IMR-90 (cell line): Measurements from ENCODE around the gene LIN28A. TPM values are rescaled to one million over a fixed set of nuclear protein-coding genes. Genes with fewer than 3 reads are reported as not detected.

ENCODE experiments used
- ATAC-seq: fragments of 200-7000 bp; cut with Tn5 transposase; 2 replicates; pipeline ENCODE4 v1.9.1; 2020; ENCODE audit warnings: low read depth, mild to moderate bottlenecking, moderate library complexity
- BruUV-seq: library from RNA; stranded (reverse); fragments of 400-500 nt; replicated peaks from 2 replicates; lab custom pipeline; 2021; lab: Mats Ljungman, UMichigan
- CTCF ChIA-PET: fragments of 300-600 bp; formaldehyde crosslinking; extraction: SDS; loops from one replicate; lab custom pipeline; 2021; ENCODE audit warnings: antibody characterized with exemption; lab: Yijun Ruan, JAX
- POLR2A ChIA-PET: fragments of 300-600 bp; sonication (Branson Sonifier 250); formaldehyde crosslinking; loops from one replicate; lab custom pipeline; 2022; ENCODE audit warnings: antibody characterized with exemption; ENCODE audit not compliant: unreplicated experiment; lab: Charles Lee
- DNase-seq: peaks from one replicate; pipeline ENCODE4 v3.0.0; 2013
- H2AFZ ChIP-seq: replicated peaks from 2 replicates; pipeline ENCODE3; 2013; ENCODE audit warnings: low read length, mild to moderate bottlenecking; ENCODE audit not compliant: poor library complexity
- H2AK5ac ChIP-seq: 2 replicates; pipeline ENCODE4 v1.6.1; 2013; ENCODE audit warnings: low read depth, low read length, inconsistent platforms
- H2AK9ac ChIP-seq: replicated peaks from 2 replicates; pipeline ENCODE3; 2013; ENCODE audit warnings: mild to moderate bottlenecking, low read depth, low read length, moderate library complexity; ENCODE audit not compliant: poor library complexity
- H2BK120ac ChIP-seq: 2 replicates; pipeline ENCODE4 v1.6.1; 2013; ENCODE audit warnings: low read depth, low read length, inconsistent platforms
- H2BK15ac ChIP-seq: 3 replicates; pipeline ENCODE4 v1.6.1; 2013; ENCODE audit warnings: low read depth, low read length, inconsistent platforms
- H2BK20ac ChIP-seq: 2 replicates; pipeline ENCODE4 v1.6.1; 2013; ENCODE audit warnings: low read depth, mild to moderate bottlenecking, inconsistent platforms, low read length, moderate library complexity
- H2BK5ac ChIP-seq: 2 replicates; pipeline ENCODE4 v1.6.1; 2013; ENCODE audit warnings: mild to moderate bottlenecking, low read depth, low read length, inconsistent platforms; ENCODE audit not compliant: poor library complexity, severe bottlenecking
- H3K14ac ChIP-seq: replicated peaks from 2 replicates; pipeline ENCODE4 v1.6.1; 2013; ENCODE audit warnings: low read depth, low read length, inconsistent platforms
- H3K18ac ChIP-seq: 2 replicates; pipeline ENCODE4 v1.6.1; 2013; ENCODE audit warnings: low read depth, low read length, control low read depth
- H3K23ac ChIP-seq: 2 replicates; pipeline ENCODE4 v1.6.1; 2013; ENCODE audit warnings: low read depth, low read length, inconsistent platforms
- H3K27ac ChIP-seq: 2 replicates; pipeline ENCODE4 v1.5.1; 2013; ENCODE audit warnings: mild to moderate bottlenecking, control low read depth, low read length; ENCODE audit not compliant: insufficient read depth
- H3K27me3 ChIP-seq: 2 replicates; pipeline ENCODE4 v1.6.1; 2013; ENCODE audit warnings: low read length; ENCODE audit not compliant: control insufficient read depth, insufficient read depth
- H3K36me3 ChIP-seq: 2 replicates; pipeline ENCODE4 v1.6.1; 2013; ENCODE audit warnings: low read length, mixed read lengths; ENCODE audit not compliant: control insufficient read depth, insufficient read depth
- H3K4ac ChIP-seq: 2 replicates; pipeline ENCODE4 v1.6.1; 2013; ENCODE audit warnings: low read depth, low read length, inconsistent platforms
- H3K4me1 ChIP-seq: 2 replicates; pipeline ENCODE4 v1.6.1; 2013; ENCODE audit warnings: low read length, mixed read lengths; ENCODE audit not compliant: control insufficient read depth, insufficient read depth
- H3K4me2 ChIP-seq: 2 replicates; pipeline ENCODE4 v1.6.1; 2013; ENCODE audit warnings: low read depth, mild to moderate bottlenecking, control low read depth, low read length, moderate library complexity
- H3K4me3 ChIP-seq: 2 replicates; pipeline ENCODE4 v1.5.1; 2013; ENCODE audit warnings: low read depth, mild to moderate bottlenecking, control low read depth, low read length, moderate library complexity; ENCODE audit not compliant: insufficient read depth
- H3K56ac ChIP-seq: 2 replicates; pipeline ENCODE4 v1.6.1; 2013; ENCODE audit warnings: low read length, inconsistent platforms; ENCODE audit not compliant: insufficient read depth; ENCODE audit errors: extremely low read depth
- H3K79me1 ChIP-seq, 2 experiments: 2 replicates each; pipeline ENCODE4 v1.6.1; 2013; ENCODE audit warnings: low read length in 2 of 2, inconsistent platforms in 1 of 2, low read depth in 1 of 2
- H3K9ac ChIP-seq: 2 replicates; pipeline ENCODE4 v1.6.1; 2013; ENCODE audit warnings: low read depth, low read length, control low read depth
- H3K9me1 ChIP-seq: 2 replicates; pipeline ENCODE4 v1.6.1; 2013; ENCODE audit warnings: low read length, inconsistent platforms; ENCODE audit not compliant: insufficient read depth
- H3K9me3 ChIP-seq: 2 replicates; pipeline ENCODE4 v1.6.1; 2013; ENCODE audit warnings: low read length; ENCODE audit not compliant: control insufficient read depth, insufficient read depth
- H4K20me1 ChIP-seq: 2 replicates; pipeline ENCODE4 v1.6.1; 2013; ENCODE audit warnings: low read length, inconsistent platforms; ENCODE audit not compliant: insufficient read depth
- H4K5ac ChIP-seq: 2 replicates; pipeline ENCODE4 v1.6.1; 2013; ENCODE audit warnings: mild to moderate bottlenecking, low read depth, low read length, control low read depth
- H4K8ac ChIP-seq, 2 experiments: 2 replicates each; pipeline ENCODE4 v1.6.1; 2013; ENCODE audit warnings: low read depth in 2 of 2, low read length in 2 of 2, control low read depth in 1 of 2, inconsistent platforms in 1 of 2
- H4K91ac ChIP-seq: 2 replicates; pipeline ENCODE4 v1.6.1; 2013; ENCODE audit warnings: low read depth, low read length, inconsistent platforms; ENCODE audit not compliant: insufficient read depth
- CHD1 ChIP-seq: IDR thresholded peaks from 2 replicates; pipeline ENCODE4 v1.6.1; 2012; ENCODE audit warnings: low read depth, low read length, improper control_type of control experiment
- MAZ ChIP-seq: IDR thresholded peaks from 2 replicates; pipeline ENCODE4 v1.6.1; 2012; ENCODE audit warnings: low read depth, mild to moderate bottlenecking, low read length, improper control_type of control experiment, moderate library complexity, borderline replicate concordance
- MXI1 ChIP-seq: IDR thresholded peaks from 2 replicates; pipeline ENCODE4 v1.6.1; 2012; ENCODE audit warnings: low read depth, mild to moderate bottlenecking, low read length, moderate library complexity, borderline replicate concordance
- NFE2L2 ChIP-seq: fragments of 150-350 bp; IDR thresholded peaks from 2 replicates; pipeline ENCODE4 v1.6.1; 2016; ENCODE audit warnings: low read depth, mild to moderate bottlenecking, low read length
- USF2 ChIP-seq: fragments of 150-350 bp; IDR thresholded peaks from 2 replicates; pipeline ENCODE4 v1.6.1; 2017; ENCODE audit warnings: mild to moderate bottlenecking, antibody characterized with exemption, low read length, low read depth
- WGBS, 2 experiments: methylation state at CpG; one replicate each; pipeline versions ENCODE4 v1.1.5 to v1.1.7; 2013; ENCODE audit warnings: missing lambda C conversion rate in 2 of 2; ENCODE audit not compliant: insufficient read length in 1 of 2; ENCODE audit errors: extremely low coverage in 2 of 2; 5-methylcytosine and 5-hydroxymethylcytosine counted together
- dilution Hi-C: fragments of 300-500 bp; cut with HindIII; formaldehyde crosslinking; loops from one replicate; pipeline ENCODE4 v1.14.3; 2018; ENCODE audit warnings: low sequenced_read_pairs; ENCODE audit not compliant: unreplicated experiment
- in situ Hi-C: fragments of 300-500 bp; cut with MboI; formaldehyde crosslinking; loops from 3 replicates; pipeline ENCODE4 v1.14.3; 2019; ENCODE audit warnings: low sequenced_read_pairs, inconsistent platforms, mixed read lengths
- intact Hi-C: fragments of 100-400 bp; cut with micrococcal nuclease; formaldehyde crosslinking; loops from 2 replicates; pipeline ENCODE4 v1.10.0; 2022
- polyA plus RNA-seq, 3 experiments: library from polyadenylated mRNA; depleted of rRNA; stranded (reverse); fragments of >200 nt; gene quantifications; 2 replicates each; pipeline ENCODE4 v1.2.3, GENCODE V29; 2012; ENCODE audit warnings: low replicate concordance in 1 of 3
- total RNA-seq: library from RNA; depleted of rRNA; stranded (reverse); fragments of >200 nt; gene quantifications from 2 replicates; pipeline ENCODE4 v1.2.3, GENCODE V29; 2012

LIN28A gene
- total and polyA plus RNA-seq, 2 of the 4 experiments (the other 2 are of a cell fraction) = not detected

GRCh38 chr1:26459573-26460031, 49.0 kb downstream of the LIN28A start:
- Histone ChIP-seq H4K5ac (no peak overlapping the region), H3K4ac (no peak overlapping the region), H3K27me3 (no peaks in the 10 kb centered on the region), H3K36me3 (peaks cover 35% of the 10 kb centered on the region), H2AFZ (no peak overlapping the region), H3K4me3 (no peak overlapping the region), H3K56ac (no peak overlapping the region), H2BK15ac (no peak overlapping the region), H3K4me1 (no peaks in the 10 kb centered on the region), H2AK5ac (no peak overlapping the region), H3K4me2 (no peak overlapping the region), H2BK120ac (no peak overlapping the region), H3K9ac (no peak overlapping the region), H4K91ac (no peak overlapping the region), H3K18ac (no peak overlapping the region), H4K8ac (no peak overlapping the region), H4K20me1 (no peaks in the 10 kb centered on the region), H2BK20ac (no peak overlapping the region), H3K27ac (no peak overlapping the region), H2BK5ac (no peak overlapping the region), H3K79me1 (peaks cover 2 to 3% of the 10 kb centered on the region in 2 experiments; a peak in 2 of 4 replicates), H2AK9ac (no peak overlapping the region), H3K9me3 (no peaks in the 10 kb centered on the region), H3K14ac (no peak overlapping the region), H3K23ac (no peak overlapping the region), H3K9me1 (0 out of 2 replicates have a peak, but pooled peaks cover 2% of the 10 kb centered on the region)
- in situ Hi-C loops = no loop called here
- DNase-seq (no peak), ATAC-seq (no peak)
- no peak for TF ChIP-seq MXI1
- no peak for TF ChIP-seq NFE2L2
- TF ChIP-seq MAZ = no peak
- TF ChIP-seq USF2 = no peak
- no peak for TF ChIP-seq CHD1
- BruUV-seq = no TSS peak
- ChIA-PET CTCF (no interaction called here), POLR2A (no interaction called here)
- intact Hi-C loops = no loop called here
- dilution Hi-C loops = no loop called here
- WGBS, 2 experiments = 80% methylated on average over 1 of the region's 3 CpGs; no CpG with 5 or more reads in 1 of the 2 experiments
